ENCODE data around the gene NUCB1.

Gene NUCB1

GRCh38 chr19:48938256-48938655 lies 38.1 kb downstream of the NUCB1 start:
- DNase-seq: no peak

GRCh38 chr19:48940902-48941301 lies 40.8 kb downstream of the NUCB1 start:
- no peak for DNase-seq

GRCh38 chr19:48943081-48943480 lies 43.0 kb downstream of the NUCB1 start:
- DNase-seq: no peak

GRCh38 chr19:48945415-48945814 lies 45.3 kb downstream of the NUCB1 start:
- no peak for DNase-seq

GRCh38 chr19:48945817-48946216 lies 45.7 kb downstream of the NUCB1 start:
- no peak for DNase-seq

- DNase-seq: no peak
Measured at GRCh38 chr19:48946463-48947257, 46.5 kb downstream of the NUCB1 start.

- no peak for DNase-seq
Measured at GRCh38 chr19:48947258-48947542, 47.1 kb downstream of the NUCB1 start.

- no peak for DNase-seq
Measured at GRCh38 chr19:48950159-48950558, 50.0 kb downstream of the NUCB1 start.

GRCh38 chr19:48950830-48951519 lies 50.9 kb downstream of the NUCB1 start:
- DNase-seq: no peak

GRCh38 chr19:48953141-48953540 lies 53.0 kb downstream of the NUCB1 start:
- no peak for DNase-seq

GRCh38 chr19:48953990-48954594 lies 54.0 kb downstream of the NUCB1 start:
- DNase-seq: no peak

- DNase-seq: peak; percentile 91
Measured at GRCh38 chr19:48954595-48955307, 54.6 kb downstream of the NUCB1 start, which contains the start of gene BAX. TSS of gene BAX (plus strand) at chr19:48954875. CDS start at chr19:48954929, 54 bp downstream.

- no peak for DNase-seq
Measured at GRCh38 chr19:48955308-48955958, 55.3 kb downstream of the NUCB1 start.

- DNase-seq: no peak
Measured at GRCh38 chr19:48958006-48958405, 57.9 kb downstream of the NUCB1 start.

GRCh38 chr19:48959341-48960239 lies 59.5 kb downstream of the NUCB1 start:
- DNase-seq: no peak

GRCh38 chr19:48961051-48961649 lies 61.0 kb downstream of the NUCB1 start:
- DNase-seq: no peak

- DNase-seq: no peak
Measured at GRCh38 chr19:48961673-48962028, 61.5 kb downstream of the NUCB1 start.

- DNase-seq: peak; percentile 46
Measured at GRCh38 chr19:48962029-48962848, 62.1 kb downstream of the NUCB1 start.

- no peak for DNase-seq
Measured at GRCh38 chr19:48962849-48963165, 62.7 kb downstream of the NUCB1 start.

- peak; percentile 64 for DNase-seq
Measured at GRCh38 chr19:48963371-48964204, 63.5 kb downstream of the NUCB1 start.

Data from CD4-positive, alpha-beta T cell treated with Interleukin-6 for 4 hours (primary cell).